Spleen (tissue), 7 donors: ENCODE data around the gene CIDEC.

Experiments
- POLR2A ChIP-seq, 3 donors: fragments of 450-650 bp; IDR thresholded peaks; one replicate each; pipeline ENCODE4 v1.5.1; 2017; ENCODE audit warnings: antibody characterized with exemption in 3 of 3, mild to moderate bottlenecking in 1 of 3
- TF ChIP-seq, protein P1 (sequence below), 11 experiments: fragments of 200-600 bp in 7 of 11; fragments of 450-650 bp in 4 of 11; sonication (generic) in 4 of 11; IDR thresholded peaks in 8 of 11; conservative IDR thresholded peaks in 3 of 11; 1 replicate in 7 of 11; 2 replicates in 4 of 11; pipeline versions ENCODE4 v1.4.0 to v1.8.0; 2016 to 2021; ENCODE audit warnings: antibody characterized with exemption in 11 of 11, inconsistent platforms in 4 of 11, mild to moderate bottlenecking in 1 of 11
- donor health status: DM: no; HTN: no; CAD: no; lungs with moderate emphysema.
- donor health status: DM: no; HTN: no; CAD: no.
- donor health status: DM: no; HTN: no; CAD: no.

DNA sequence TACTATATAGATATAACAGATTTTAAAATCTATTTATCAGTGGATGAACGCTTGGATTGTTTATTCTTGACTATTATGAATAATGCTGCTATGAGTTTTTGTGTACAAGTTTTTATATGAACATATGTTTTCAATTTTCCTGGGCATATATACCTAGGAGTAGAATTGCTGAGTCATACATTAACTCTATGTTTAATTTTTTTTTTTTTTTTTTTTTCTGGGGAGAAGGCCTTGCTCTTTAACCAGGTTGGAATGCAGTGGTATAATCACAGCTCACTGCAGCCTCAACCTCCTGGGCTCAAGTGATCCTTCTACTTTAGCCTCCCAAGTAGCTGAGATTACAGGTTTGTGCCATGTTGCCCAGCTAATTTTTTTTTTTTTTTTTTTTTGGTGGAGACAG, 9.1 kb downstream of the CIDEC start:
- no peak for TF ChIP-seq POLR2A (IDR thresholded peaks at IDR 0.05)
- TF ChIP-seq, protein P1, sequence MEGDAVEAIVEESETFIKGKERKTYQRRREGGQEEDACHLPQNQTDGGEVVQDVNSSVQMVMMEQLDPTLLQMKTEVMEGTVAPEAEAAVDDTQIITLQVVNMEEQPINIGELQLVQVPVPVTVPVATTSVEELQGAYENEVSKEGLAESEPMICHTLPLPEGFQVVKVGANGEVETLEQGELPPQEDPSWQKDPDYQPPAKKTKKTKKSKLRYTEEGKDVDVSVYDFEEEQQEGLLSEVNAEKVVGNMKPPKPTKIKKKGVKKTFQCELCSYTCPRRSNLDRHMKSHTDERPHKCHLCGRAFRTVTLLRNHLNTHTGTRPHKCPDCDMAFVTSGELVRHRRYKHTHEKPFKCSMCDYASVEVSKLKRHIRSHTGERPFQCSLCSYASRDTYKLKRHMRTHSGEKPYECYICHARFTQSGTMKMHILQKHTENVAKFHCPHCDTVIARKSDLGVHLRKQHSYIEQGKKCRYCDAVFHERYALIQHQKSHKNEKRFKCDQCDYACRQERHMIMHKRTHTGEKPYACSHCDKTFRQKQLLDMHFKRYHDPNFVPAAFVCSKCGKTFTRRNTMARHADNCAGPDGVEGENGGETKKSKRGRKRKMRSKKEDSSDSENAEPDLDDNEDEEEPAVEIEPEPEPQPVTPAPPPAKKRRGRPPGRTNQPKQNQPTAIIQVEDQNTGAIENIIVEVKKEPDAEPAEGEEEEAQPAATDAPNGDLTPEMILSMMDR (IDR thresholded peaks at IDR 0.05 in 8 of 11, conservative IDR thresholded peaks at IDR 0.05 in 3 of 11): no peak
